Activated gamma-delta T cell treated with Interleukin-2 at 50 U/mL for 16 hours (primary cell): ENCODE data around the gene XPO5.
"Not testable (repeated sequence)": the region's sequence is repeated elsewhere in the genome, so short reads cannot be mapped to it uniquely, and the experiment has no call there.

Source experiments
- DNase-seq: peaks from one replicate; pipeline ENCODE4 v3.0.0-alpha.2; 2020

Gene XPO5

GRCh38 chr6:43516367-43516696, 59.5 kb downstream of the XPO5 start:
- no peak for DNase-seq

- no peak for DNase-seq
These were observed 60.0 kb downstream of the XPO5 start for GRCh38 chr6:43515808-43516207.

- DNase-seq: no peak
These were observed 63.9 kb downstream of the XPO5 start for GRCh38 chr6:43511824-43512415.

- no peak for DNase-seq
These were observed 65.0 kb downstream of the XPO5 start for GRCh38 chr6:43510827-43511163.

- DNase-seq: peak; percentile 71
These were observed 65.6 kb downstream of the XPO5 start, which contains the start of gene LRRC73 for GRCh38 chr6:43509984-43510826. Gene LRRC73 (minus strand): TSS chr6:43510346. CDS start chr6:43509785, 561 bp downstream.

GRCh38 chr6:43509142-43509983, 66.5 kb downstream of the XPO5 start:
- no peak for DNase-seq

GRCh38 chr6:43508481-43509141, 67.2 kb downstream of the XPO5 start:
- DNase-seq: no peak

GRCh38 chr6:43506667-43507471, 69.0 kb downstream of the XPO5 start:
- peak; percentile 81 for DNase-seq

GRCh38 chr6:43506171-43506570, 69.7 kb downstream of the XPO5 start:
- no peak for DNase-seq

- DNase-seq: no peak
These were observed 70.1 kb downstream of the XPO5 start for GRCh38 chr6:43505718-43506117.

- DNase-seq: no peak
These were observed 70.9 kb downstream of the XPO5 start for GRCh38 chr6:43504756-43505593.

GRCh38 chr6:43503443-43503842, 72.4 kb downstream of the XPO5 start:
- no peak for DNase-seq

GRCh38 chr6:43502666-43503065, 73.2 kb downstream of the XPO5 start:
- DNase-seq: no peak

- DNase-seq: no peak
These were observed 74.9 kb downstream of the XPO5 start for GRCh38 chr6:43500921-43501320.

GRCh38 chr6:43499028-43499815, 76.6 kb downstream of the XPO5 start:
- no peak for DNase-seq

GRCh38 chr6:43498291-43498690, 77.5 kb downstream of the XPO5 start:
- not testable (repeated sequence) for DNase-seq

GRCh38 chr6:43497689-43498088, 78.1 kb downstream of the XPO5 start:
- no peak for DNase-seq

GRCh38 chr6:43497129-43497396, 78.8 kb downstream of the XPO5 start:
- no peak for DNase-seq

GRCh38 chr6:43496370-43497128, 79.3 kb downstream of the XPO5 start:
- no peak for DNase-seq

GRCh38 chr6:43495409-43495941, 80.4 kb downstream of the XPO5 start:
- no peak for DNase-seq
